Endothelial cell of umbilical vein (primary cell): ENCODE measurements around the gene IPPK. TPM values are rescaled to one million over a fixed set of nuclear protein-coding genes. Genes with fewer than 3 reads are reported as not detected.
"Not testable (repeated sequence)": the region's sequence is repeated elsewhere in the genome, so short reads cannot be mapped to it uniquely, and the experiment has no call there.

Source experiments
- BruUV-seq: library from RNA; stranded (reverse); fragments of 400-500 nt; replicated peaks from 2 replicates; lab custom pipeline; 2021; lab: Mats Ljungman, UMichigan
- CTCF ChIA-PET: fragments of 300-600, 350-600 bp; sonication (Branson Sonifier 250); formaldehyde crosslinking; loops from one replicate; lab custom pipeline; 2021; ENCODE audit warnings: antibody characterized with exemption, inconsistent platforms; lab: Charles Lee
- POLR2A ChIA-PET: fragments of 300-600, 350-600 bp; sonication (Branson Sonifier 250); formaldehyde crosslinking; loops from one replicate; lab custom pipeline; 2021; ENCODE audit warnings: antibody characterized with exemption, inconsistent platforms; lab: Charles Lee
- DNase-seq: peaks from one replicate; pipeline ENCODE4 v3.0.0-alpha.2; 2011; ENCODE audit warnings: low read depth, low spot score
- FAIRE-seq: peaks from 2 replicates; lab custom pipeline; 2011; peaks lifted over from hg19 to GRCh38; lab: Jason Lieb, UNC
- H2AFZ ChIP-seq: 2 replicates; pipeline ENCODE4 v1.6.0; 2012; ENCODE audit warnings: low read depth, low read length, control low read depth, inconsistent platforms
- H3K27ac ChIP-seq: 2 replicates; pipeline ENCODE4 v1.5.1; 2011; ENCODE audit warnings: low read depth, mild to moderate bottlenecking, control low read depth, low read length, moderate library complexity; ENCODE audit not compliant: insufficient read depth
- H3K27me3 ChIP-seq, 2 experiments: 2 replicates each; pipeline versions ENCODE4 v1.6.0 to v1.6.1; 2011; ENCODE audit warnings: low read length in 2 of 2, mixed read lengths in 1 of 2; ENCODE audit not compliant: control insufficient read depth in 2 of 2, insufficient read depth in 2 of 2
- H3K36me3 ChIP-seq, 2 experiments: 2 replicates in 1 of 2; 3 replicates in 1 of 2; pipeline ENCODE4 v1.5.1; 2011; ENCODE audit warnings: low read length in 2 of 2, mild to moderate bottlenecking in 1 of 2, moderate library complexity in 1 of 2; ENCODE audit not compliant: control insufficient read depth in 2 of 2, insufficient read depth in 2 of 2; ENCODE audit errors: extremely low read depth in 1 of 2
- H3K4me1 ChIP-seq: 3 replicates; pipeline ENCODE4 v1.5.1; 2011; ENCODE audit warnings: mild to moderate bottlenecking, low read length; ENCODE audit not compliant: control insufficient read depth, insufficient read depth; ENCODE audit errors: extremely low read depth
- H3K4me2 ChIP-seq: 2 replicates; pipeline ENCODE4 v1.6.1; 2011; ENCODE audit warnings: low read length, control low read depth, mixed read lengths; ENCODE audit not compliant: insufficient read depth
- H3K4me3 ChIP-seq, 3 experiments: fragments of 200-600 bp in 1 of 3; sonication (generic), shearing (Covaris generic) in 1 of 3; replicated peaks in 1 of 3; 2 replicates each; pipeline ENCODE4 v1.5.1; 2011 to 2016; ENCODE audit warnings: control low read depth in 3 of 3, low read length in 3 of 3, mild to moderate bottlenecking in 2 of 3, inconsistent platforms in 1 of 3, low read depth in 1 of 3, moderate library complexity in 1 of 3; ENCODE audit not compliant: insufficient read depth in 1 of 3
- H3K79me2 ChIP-seq: 2 replicates; pipeline ENCODE4 v1.6.0; 2012; ENCODE audit warnings: low read length, inconsistent platforms; ENCODE audit not compliant: control insufficient read depth, insufficient read depth
- H3K9ac ChIP-seq: replicated peaks from 2 replicates; pipeline ENCODE3; 2011; ENCODE audit warnings: low read length, control low read depth; ENCODE audit not compliant: insufficient read depth; ENCODE audit errors: extremely low read depth
- H3K9me1 ChIP-seq: replicated peaks from 3 replicates; pipeline ENCODE4 v1.6.0; 2011; ENCODE audit warnings: mild to moderate bottlenecking, low read length; ENCODE audit not compliant: control insufficient read depth, insufficient read depth; ENCODE audit errors: extremely low read depth
- H3K9me3 ChIP-seq: replicated peaks from 2 replicates; pipeline ENCODE4 v1.5.1; 2012; ENCODE audit warnings: low read length, inconsistent platforms; ENCODE audit not compliant: control insufficient read depth, insufficient read depth
- H4K20me1 ChIP-seq: replicated peaks from 2 replicates; pipeline ENCODE3; 2011; ENCODE audit warnings: mild to moderate bottlenecking, low read length; ENCODE audit not compliant: control insufficient read depth, insufficient read depth; ENCODE audit errors: extremely low read depth
- CTCF ChIP-seq, 2 donors: IDR thresholded peaks; 1 replicate in 1 of 2; 2 replicates in 1 of 2; pipeline ENCODE4 v1.5.1; 2011; ENCODE audit warnings: low read length in 2 of 2, mild to moderate bottlenecking in 2 of 2, moderate library complexity in 2 of 2, control low read depth in 1 of 2, inconsistent platforms in 1 of 2, low read depth in 1 of 2; ENCODE audit not compliant: insufficient read depth in 1 of 2; ENCODE audit errors: extremely low read depth in 1 of 2
- EZH2 ChIP-seq: IDR thresholded peaks from 2 replicates; pipeline ENCODE4 v1.6.1; 2012; ENCODE audit warnings: borderline replicate concordance, low read depth, mild to moderate bottlenecking, moderate library complexity, low read length, inconsistent platforms; ENCODE audit not compliant: severe bottlenecking
- FOS ChIP-seq: IDR thresholded peaks from 2 replicates; pipeline ENCODE4 v1.6.1; 2011; ENCODE audit warnings: mild to moderate bottlenecking, low read length, moderate library complexity, borderline replicate concordance; ENCODE audit not compliant: insufficient read depth
- GATA2 ChIP-seq: IDR thresholded peaks from 2 replicates; pipeline ENCODE4 v1.7.0; 2011; ENCODE audit warnings: low read depth, mild to moderate bottlenecking, moderate library complexity, mixed read lengths, low read length; ENCODE audit not compliant: insufficient read length, insufficient read depth
- JUN ChIP-seq: IDR thresholded peaks from 2 replicates; pipeline ENCODE4 v1.6.1; 2011; ENCODE audit warnings: borderline replicate concordance, low read depth; ENCODE audit not compliant: insufficient read length, insufficient read depth
- MAX ChIP-seq: IDR thresholded peaks from 2 replicates; pipeline ENCODE4 v1.6.1; 2011; ENCODE audit not compliant: insufficient read depth, insufficient read length
- MYC ChIP-seq: IDR thresholded peaks from one replicate; pipeline ENCODE4 v1.6.1; 2011; ENCODE audit warnings: mild to moderate bottlenecking, low read depth, low read length
- POLR2A ChIP-seq: IDR thresholded peaks from 2 replicates; pipeline ENCODE4 v1.6.1; 2012; ENCODE audit warnings: low read depth, mild to moderate bottlenecking, control low read depth, low read length
- POLR2AphosphoS5 ChIP-seq: IDR thresholded peaks from 2 replicates; pipeline ENCODE4 v1.6.1; 2012; ENCODE audit warnings: low read depth, mild to moderate bottlenecking, control low read depth, low read length, moderate library complexity; ENCODE audit not compliant: insufficient read depth
- dilution Hi-C: fragments of 300-500 bp; cut with MboI; formaldehyde crosslinking; loops from one replicate; pipeline ENCODE4 v1.15.0; 2019; ENCODE audit warnings: low sequenced_read_pairs; ENCODE audit not compliant: extremely low pct_ligation_motif_present
- intact Hi-C: fragments of 100-400 bp; cut with micrococcal nuclease; formaldehyde crosslinking; loops from one replicate; pipeline ENCODE4 v1.10.0; 2022
- polyA plus RNA-seq, 4 experiments: library from polyadenylated mRNA; depleted of rRNA in 3 of 4; stranded (reverse) in 3 of 4; unstranded in 1 of 4; fragments of >200 nt; gene quantifications; 2 replicates each; pipeline versions ENCODE4 v1.2.1 to v1.2.3, GENCODE V29; 2011 to 2012; ENCODE audit warnings: missing spikeins in 1 of 4
- total RNA-seq: library from RNA; stranded (reverse); gene quantifications from 2 replicates; pipeline ENCODE4 v1.2.3, GENCODE V29; 2021

IPPK gene
- total and polyA plus RNA-seq, 2 donors (not counting 3 experiments of a cell fraction or from before 2014, with no cell fraction given) = 14.0 to 28.0 TPM

GRCh38 chr9:92626484-92626883 is 43.4 kb downstream of the IPPK start:
- peaks cover 7% of the 10 kb centered on the region for H3K79me2 ChIP-seq
- intact Hi-C loops (no loop called here), dilution Hi-C loops (no loop called here)
- no peaks in the 10 kb centered on the region for H3K4me1 ChIP-seq
- no peak for DNase-seq
- no peaks in the 10 kb centered on the region for H3K9me3 ChIP-seq
- H3K36me3 ChIP-seq = peaks cover 2 to 9% of the 10 kb centered on the region in 2 experiments
- no peak overlapping the region for H3K27ac ChIP-seq
- no peaks in the 10 kb centered on the region for H3K27me3 ChIP-seq
- no peaks in the 10 kb centered on the region for H4K20me1 ChIP-seq
- H2AFZ ChIP-seq = no peak overlapping the region
- H3K9ac ChIP-seq = no peak overlapping the region
- H3K4me2 ChIP-seq = no peak overlapping the region
- ChIA-PET CTCF (no interaction called here), POLR2A (no interaction called here)
- no peak for FAIRE-seq
- no peaks in the 10 kb centered on the region for H3K9me1 ChIP-seq
- BruUV-seq = no TSS peak
- H3K4me3 ChIP-seq = no peak overlapping the region
- TF ChIP-seq JUN (no peak), POLR2AphosphoS5 (no peak), GATA2 (no peak), MAX (no peak), EZH2 (no peak), FOS (no peak), MYC (no peak), CTCF (IDR thresholded peaks at IDR 0.05; ENCODE audit: extremely low read depth in 1 of 2, insufficient read depth in 1 of 2, low read depth in 1 of 2, low read length in 2 of 2) (no peak), POLR2A (no peak)

GRCh38 chr9:92623936-92624335 is 46.0 kb downstream of the IPPK start:
- CTCF ChIA-PET, intact Hi-C loops, H3K27ac ChIP-seq: not testable (repeated sequence)

More at GRCh38 chr9:92623936-92624335, 46.0 kb downstream of the IPPK start:
- DNase-seq, H3K9me3 ChIP-seq, H3K4me2 ChIP-seq, H3K9me1 ChIP-seq, H3K27me3 ChIP-seq, H3K4me1 ChIP-seq, BruUV-seq, POLR2A ChIA-PET, dilution Hi-C loops, FAIRE-seq, H3K4me3 ChIP-seq, H3K9ac ChIP-seq, H4K20me1 ChIP-seq, H2AFZ ChIP-seq, H3K36me3 ChIP-seq, H3K79me2 ChIP-seq: not testable (repeated sequence)
